ENCODE data around the gene ACSF3. TPM values are rescaled to one million over a fixed set of nuclear protein-coding genes. Genes with fewer than 3 reads are reported as not detected.
A peak's percentile ranks its signal among the peaks of the same experiment; 100 is the strongest.

Gene ACSF3
- total RNA-seq, 3 donors from 2014 or later (not counting 1 experiment from before 2014, with no cell fraction given), result 45.0 to 71.4 (median 51.6) TPM

GRCh38 chr16:89052191-89052889 is 41.3 kb upstream of the ACSF3 start:
- WGBS (ENCODE audit: insufficient coverage), result 68% methylated on average over 46 of the region's 46 CpGs
- H3K4me3 Mint-ChIP-seq, result peak overlapping the region; percentile 53
- peak overlapping the region in 1 of 2 donors; percentile 61 for H3K27ac Mint-ChIP-seq

GRCh38 chr16:89052890-89053724 is 40.5 kb upstream of the ACSF3 start:
- Histone ChIP-seq H3K27ac (ENCODE audit: low read length) (no peak overlapping the region), H3K9me3 (ENCODE audit: control insufficient read depth, insufficient read depth, low read length) (no peaks in the 10 kb centered on the region), H3K36me3 (ENCODE audit: control insufficient read depth, insufficient read depth, low read length) (no peaks in the 10 kb centered on the region), H3K4me3 (ENCODE audit: low read length) (peak overlapping the region; percentile 25), H3K4me1 (ENCODE audit: control insufficient read depth, insufficient read depth, low read length) (no peaks in the 10 kb centered on the region), H3K27me3 (ENCODE audit: control insufficient read depth, insufficient read depth, low read length) (no peaks in the 10 kb centered on the region)
- ATAC-seq (peak in 1 of 3 donors; percentile 48), DNase-seq (no peak)
- Mint-ChIP-seq H3K27ac (peak overlapping the region in 1 of 2 donors; percentile 61), H3K9me3 (no peaks in the 10 kb centered on the region), H3K36me3 (no peaks in the 10 kb centered on the region), H3K4me1 (no peaks in the 10 kb centered on the region), H3K27me3 (ENCODE audit: low read depth in 2 of 2) (peaks cover 0 to 3% of the 10 kb centered on the region in 2 donors), H3K4me3 (peak overlapping the region; percentile 53)
- TF ChIP-seq CTCF (IDR thresholded peaks at IDR 0.05), result no peak
- intact Hi-C loops (cut with micrococcal nuclease), result no loop called here
- WGBS (ENCODE audit: insufficient coverage), result 56% methylated on average over 48 of the region's 48 CpGs

More at GRCh38 chr16:89052191-89052889, 41.3 kb upstream of the ACSF3 start:
- H3K4me1 ChIP-seq (ENCODE audit: control insufficient read depth, insufficient read depth, low read length), result no peaks in the 10 kb centered on the region
- no peaks in the 10 kb centered on the region for H3K27me3 ChIP-seq (ENCODE audit: control insufficient read depth, insufficient read depth, low read length)
- no peaks in the 10 kb centered on the region for H3K9me3 Mint-ChIP-seq
- no peaks in the 10 kb centered on the region for H3K36me3 Mint-ChIP-seq
- H3K27ac ChIP-seq (ENCODE audit: low read length), result no peak overlapping the region
- no peak for DNase-seq
- H3K27me3 Mint-ChIP-seq (ENCODE audit: low read depth in 2 of 2), result peaks cover 3% of the 10 kb centered on the region in 2 donors
- H3K4me3 ChIP-seq (ENCODE audit: low read length), result peak overlapping the region; percentile 25
- H3K4me1 Mint-ChIP-seq, result no peaks in the 10 kb centered on the region
- ATAC-seq, result no peak
- H3K36me3 ChIP-seq (ENCODE audit: control insufficient read depth, insufficient read depth, low read length), result no peaks in the 10 kb centered on the region
- intact Hi-C loops (cut with micrococcal nuclease), result no loop called here
- H3K9me3 ChIP-seq (ENCODE audit: control insufficient read depth, insufficient read depth, low read length), result no peaks in the 10 kb centered on the region
- no peak for TF ChIP-seq CTCF (IDR thresholded peaks at IDR 0.05)

- Histone ChIP-seq H3K36me3 (ENCODE audit: control insufficient read depth, insufficient read depth, low read length) (no peaks in the 10 kb centered on the region), H3K27ac (ENCODE audit: low read length) (no peak overlapping the region), H3K9me3 (ENCODE audit: control insufficient read depth, insufficient read depth, low read length) (no peaks in the 10 kb centered on the region), H3K4me3 (ENCODE audit: low read length) (no peak overlapping the region), H3K4me1 (ENCODE audit: control insufficient read depth, insufficient read depth, low read length) (no peaks in the 10 kb centered on the region), H3K27me3 (ENCODE audit: control insufficient read depth, insufficient read depth, low read length) (no peaks in the 10 kb centered on the region)
- Mint-ChIP-seq H3K4me3 (no peak overlapping the region), H3K27ac (no peak overlapping the region), H3K9me3 (no peaks in the 10 kb centered on the region), H3K27me3 (ENCODE audit: low read depth in 2 of 2) (peaks cover 0 to 3% of the 10 kb centered on the region in 2 donors), H3K36me3 (no peaks in the 10 kb centered on the region), H3K4me1 (no peaks in the 10 kb centered on the region)
- TF ChIP-seq CTCF (IDR thresholded peaks at IDR 0.05), result no peak
- WGBS (ENCODE audit: insufficient coverage), result 93% methylated on average over 16 of the region's 16 CpGs
- ATAC-seq, result no peak
- intact Hi-C loops (cut with micrococcal nuclease), result no loop called here
- no peak for DNase-seq
Measured at GRCh38 chr16:89053725-89054029, 40.0 kb upstream of the ACSF3 start.

Measured in natural killer cell (primary cell).